ENCODE measurements around the gene ZGLP1.
A peak's percentile ranks its signal among the peaks of the same experiment; 100 is the strongest.

Gene ZGLP1

DNA sequence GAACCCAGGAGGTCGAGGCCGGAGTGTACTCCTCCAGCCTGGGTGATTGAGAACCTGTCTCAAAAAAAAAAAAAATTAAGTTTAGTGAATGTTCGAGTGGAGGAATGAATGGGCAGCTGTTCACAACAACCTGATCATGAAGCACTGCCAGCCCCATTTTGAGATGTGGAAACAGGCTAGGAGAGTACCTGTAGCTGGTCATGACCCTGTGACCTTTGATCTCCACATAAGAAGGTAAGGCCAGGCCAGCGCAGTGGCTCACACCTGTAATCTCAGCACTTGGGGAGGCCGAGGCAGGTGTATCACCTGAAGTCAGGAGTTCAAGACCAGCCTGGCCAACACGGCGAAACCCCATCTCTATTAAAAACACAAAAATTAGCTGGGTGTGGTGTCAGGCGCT, 16.1 kb upstream of the ZGLP1 start:
- no peak for DNase-seq

GRCh38 chr19:10321874-10322835, 12.5 kb upstream of the ZGLP1 start:
- no peak for DNase-seq

DNA sequence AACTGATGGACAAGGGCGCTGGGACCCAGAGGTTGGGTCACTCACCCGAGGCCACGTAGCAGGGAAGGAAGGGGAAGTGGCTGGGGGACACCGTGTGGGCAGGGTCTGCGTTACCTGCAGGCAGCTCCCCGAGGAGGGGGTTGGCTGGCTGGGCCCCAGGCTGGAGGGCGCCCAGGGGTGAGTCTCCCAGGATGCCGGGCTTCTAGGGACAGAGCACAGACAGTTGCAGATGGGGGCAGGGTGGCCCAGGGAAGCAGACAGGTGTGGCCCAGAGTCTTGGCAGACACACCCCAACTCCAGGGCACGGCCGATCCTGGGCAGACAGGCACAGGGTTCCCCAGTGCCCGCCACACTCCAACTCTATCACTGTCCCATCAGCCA, 11.8 kb upstream of the ZGLP1 start:
- DNase-seq: no peak

DNA sequence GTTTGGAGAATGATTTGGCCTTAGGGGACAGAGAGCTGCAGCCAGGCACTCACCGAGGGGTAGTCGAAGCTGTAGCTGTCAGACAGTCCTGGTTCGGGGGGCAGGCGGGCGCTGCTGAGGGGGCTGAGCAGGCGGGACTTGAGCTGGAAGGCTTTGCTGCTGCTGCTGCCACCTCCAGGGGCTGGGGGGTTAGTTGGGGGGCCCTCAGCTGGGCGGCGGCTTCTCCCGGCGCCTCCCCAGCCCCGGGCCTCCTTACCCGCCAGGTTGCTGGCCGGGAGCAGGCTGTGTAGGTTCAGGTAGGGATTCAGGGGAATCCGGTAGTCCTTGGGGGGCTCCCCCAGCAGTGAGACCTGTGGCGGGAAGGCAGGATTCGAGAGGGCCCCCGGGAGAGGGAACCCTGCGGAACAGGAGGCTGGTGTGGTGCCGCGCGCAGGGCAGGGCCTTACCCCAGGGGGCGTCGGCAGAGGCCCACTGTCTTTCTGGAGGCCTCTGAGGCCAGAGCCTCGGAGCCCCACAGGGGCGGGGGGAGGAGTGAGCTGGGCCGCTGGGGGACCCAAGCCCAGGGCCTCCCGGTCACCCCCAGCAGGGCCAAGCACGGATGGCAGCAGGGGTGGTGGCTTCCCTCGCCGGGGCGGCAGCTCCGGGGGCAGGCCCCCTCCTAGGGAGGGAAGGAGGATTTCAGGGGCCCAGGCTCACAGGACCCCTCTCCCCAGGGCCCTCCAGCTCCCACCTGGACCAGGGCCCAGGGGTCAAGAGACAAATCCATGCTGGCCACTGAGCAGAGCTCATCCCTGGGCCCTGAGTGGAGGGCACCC, 11.2 kb upstream of the ZGLP1 start:
- no peak for DNase-seq

DNA sequence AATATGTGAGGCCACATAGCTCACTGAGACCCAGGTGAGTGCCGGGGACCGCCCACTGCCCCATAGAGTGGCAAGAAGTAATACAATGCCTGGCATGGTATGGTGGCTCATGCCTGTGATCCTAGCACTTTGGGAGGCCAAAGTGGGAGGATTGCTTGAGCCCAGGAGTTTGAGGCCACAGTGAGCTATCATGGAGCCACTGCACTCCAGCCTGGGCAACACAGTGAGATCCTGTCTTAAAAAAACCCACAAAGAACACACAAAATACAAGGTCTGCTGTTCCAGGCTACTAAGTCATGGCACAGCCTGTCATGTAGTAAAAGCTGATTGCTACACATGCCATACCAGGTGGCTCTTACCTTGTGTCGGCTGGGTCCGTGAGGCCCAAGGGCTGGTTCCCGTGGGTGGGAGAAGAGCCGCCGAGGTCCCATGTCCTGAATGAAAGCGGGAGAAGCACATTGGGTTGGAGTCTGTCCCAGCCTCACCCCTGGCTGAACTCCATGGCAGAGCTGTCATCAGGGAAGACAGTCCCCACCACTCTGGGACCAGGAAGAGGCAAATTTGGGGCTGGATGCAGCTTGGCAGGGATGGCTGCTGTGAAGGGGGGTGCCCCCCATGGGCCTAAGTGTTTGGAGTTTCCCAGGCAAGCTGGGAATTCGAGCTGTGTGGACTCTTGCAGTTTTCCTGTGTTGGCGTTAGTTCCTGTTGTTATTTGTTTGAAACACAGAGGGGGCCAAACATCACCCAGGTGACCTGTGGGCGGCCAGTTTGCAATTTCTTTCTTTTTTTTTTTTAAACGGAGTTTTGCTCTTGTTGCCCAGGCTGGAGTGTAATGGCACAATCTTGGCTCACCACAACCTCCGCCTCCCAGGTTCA, 9.4 kb upstream of the ZGLP1 start:
- no peak for DNase-seq

DNA sequence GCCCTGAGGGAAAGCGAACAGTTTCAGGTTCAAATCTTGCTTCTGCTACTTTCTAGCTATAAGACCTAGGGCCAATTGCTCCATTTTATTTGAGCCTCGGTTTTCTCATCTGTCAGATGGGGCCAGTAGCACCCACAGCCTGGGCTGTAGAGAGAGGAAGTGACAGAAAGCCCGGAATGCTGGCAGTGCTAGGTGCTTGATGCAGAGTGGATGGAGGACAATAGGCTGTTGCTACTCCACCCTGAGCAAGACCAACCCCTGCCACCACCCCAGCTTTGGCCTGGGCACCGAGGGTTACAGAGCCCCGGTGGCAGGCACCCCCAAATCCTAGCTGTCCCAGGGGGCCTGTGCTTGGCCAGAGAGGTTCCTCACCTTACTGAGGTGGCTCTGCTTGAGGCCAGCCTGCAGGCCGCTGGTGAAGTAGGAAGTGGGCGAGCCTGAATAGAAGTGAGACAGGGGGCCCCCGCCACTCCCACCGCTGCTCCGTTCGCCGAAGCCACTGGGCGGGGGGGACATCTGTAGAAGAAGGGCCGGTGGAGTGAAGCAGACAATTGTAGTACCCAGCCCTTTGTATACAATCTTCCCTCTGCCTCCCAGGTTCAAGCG, 8.3 kb upstream of the ZGLP1 start:
- DNase-seq: no peak

GRCh38 chr19:10317045-10317856, 7.6 kb upstream of the ZGLP1 start:
- DNase-seq: no peak

- no peak for DNase-seq
Measured at GRCh38 chr19:10316229-10317044, 6.8 kb upstream of the ZGLP1 start.

GRCh38 chr19:10315335-10316214, 6.0 kb upstream of the ZGLP1 start, which contains the start of gene FDX2:
Gene FDX2 (minus strand): TSS chr19:10316015. CDS start chr19:10315996, 19 bp downstream.
- peak; percentile 95 for DNase-seq

- no peak for DNase-seq
Measured at GRCh38 chr19:10306327-10306726, 3.3 kb downstream of the ZGLP1 start.

DNA sequence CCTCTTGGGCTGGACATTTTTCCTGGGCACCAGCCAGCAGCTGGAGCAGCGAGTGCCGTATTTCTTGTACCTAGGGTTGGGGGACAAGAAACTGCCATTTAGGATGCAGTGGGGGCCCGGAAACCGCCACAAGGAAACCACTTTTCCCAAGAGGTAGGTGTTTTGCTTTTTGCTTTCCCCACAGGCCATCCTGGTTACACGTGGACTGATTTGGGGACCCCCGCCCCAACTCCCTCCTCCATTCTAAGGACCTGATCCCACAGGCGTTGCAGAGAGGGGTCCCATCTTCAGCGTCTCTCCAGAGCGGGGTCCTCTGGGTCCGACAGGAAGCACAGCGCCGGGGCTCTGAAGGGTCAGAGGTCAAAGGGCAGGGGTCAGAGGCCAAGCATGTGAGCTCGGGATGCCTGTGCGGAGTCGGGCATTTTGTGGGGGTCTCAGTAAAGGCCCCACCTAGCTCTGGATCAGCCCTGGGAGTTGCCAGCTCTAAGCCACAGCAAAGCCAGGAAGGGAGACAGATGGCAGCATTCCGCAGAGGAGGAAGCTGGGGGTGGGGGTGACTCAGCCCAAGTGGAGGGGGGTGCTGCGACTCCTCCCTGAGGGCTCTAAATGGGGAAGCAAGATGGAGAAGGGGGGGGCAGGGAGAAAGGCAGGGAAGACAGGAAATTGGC, 4.3 kb downstream of the ZGLP1 start:
- DNase-seq: no peak

- no peak for DNase-seq
Measured at GRCh38 chr19:10299545-10300458, 9.8 kb downstream of the ZGLP1 start.

GRCh38 chr19:10295847-10296591, 13.6 kb downstream of the ZGLP1 start:
- DNase-seq: peak; percentile 45

GRCh38 chr19:10295305-10295846, 14.2 kb downstream of the ZGLP1 start:
- peak; percentile 32 for DNase-seq

- DNase-seq: no peak
Measured at GRCh38 chr19:10294368-10294697, 15.3 kb downstream of the ZGLP1 start.

DNA sequence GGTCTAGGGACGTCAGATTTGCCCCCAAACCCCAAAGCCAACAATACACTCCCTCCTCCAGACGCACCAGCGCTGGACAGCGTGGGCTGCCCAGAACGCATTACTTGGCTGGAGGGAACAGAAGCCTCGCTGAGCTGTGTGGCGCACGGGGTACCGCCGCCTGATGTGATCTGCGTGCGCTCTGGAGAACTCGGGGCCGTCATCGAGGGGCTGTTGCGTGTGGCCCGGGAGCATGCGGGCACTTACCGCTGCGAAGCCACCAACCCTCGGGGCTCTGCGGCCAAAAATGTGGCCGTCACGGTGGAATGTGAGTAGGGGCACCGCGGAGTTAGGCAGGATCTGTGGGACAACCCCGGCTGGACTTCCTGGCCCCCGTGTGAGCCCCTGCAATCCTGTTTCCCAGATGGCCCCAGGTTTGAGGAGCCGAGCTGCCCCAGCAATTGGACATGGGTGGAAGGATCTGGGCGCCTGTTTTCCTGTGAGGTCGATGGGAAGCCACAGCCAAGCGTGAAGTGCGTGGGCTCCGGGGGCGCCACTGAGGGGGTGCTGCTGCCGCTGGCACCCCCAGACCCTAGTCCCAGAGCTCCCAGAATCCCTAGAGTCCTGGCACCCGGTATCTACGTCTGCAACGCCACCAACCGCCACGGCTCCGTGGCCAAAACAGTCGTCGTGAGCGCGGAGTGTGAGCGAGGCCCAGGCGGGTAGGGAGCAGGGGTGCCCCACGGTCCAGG, 15.8 kb downstream of the ZGLP1 start:
- DNase-seq: no peak

Measured in eye (tissue), 1 donor.